Endothelial cell (in vitro differentiated cells): Measurements from ENCODE around the gene SLC6A4. TPM values are rescaled to one million over a fixed set of nuclear protein-coding genes. Genes with fewer than 3 reads are reported as not detected.

Experiments
- DNase-seq: peaks from one replicate; pipeline ENCODE4 v3.0.0; 2021; ENCODE audit warnings: low spot score
- H3K27ac Mint-ChIP-seq: one replicate; pipeline ENCODE4 v1.8.0; 2021; ENCODE audit warnings: mixed read lengths, inconsistent platforms; ENCODE audit not compliant: unreplicated experiment
- H3K27me3 Mint-ChIP-seq: one replicate; pipeline ENCODE4 v1.8.0; 2021; ENCODE audit warnings: mild to moderate bottlenecking, moderate library complexity, mixed read lengths, inconsistent platforms; ENCODE audit not compliant: unreplicated experiment
- H3K36me3 Mint-ChIP-seq: one replicate; pipeline ENCODE4 v1.8.0; 2021; ENCODE audit warnings: mild to moderate bottlenecking, low read depth, mixed read lengths, inconsistent platforms; ENCODE audit not compliant: unreplicated experiment
- H3K4me1 Mint-ChIP-seq: one replicate; pipeline ENCODE4 v1.8.0; 2021; ENCODE audit warnings: mild to moderate bottlenecking, mixed read lengths, inconsistent platforms; ENCODE audit not compliant: unreplicated experiment
- H3K4me3 Mint-ChIP-seq: one replicate; pipeline ENCODE4 v1.8.0; 2021; ENCODE audit warnings: mild to moderate bottlenecking, mixed read lengths, inconsistent platforms; ENCODE audit not compliant: unreplicated experiment
- H3K9me3 Mint-ChIP-seq: one replicate; pipeline ENCODE4 v1.8.0; 2021; ENCODE audit warnings: mixed read lengths, inconsistent platforms; ENCODE audit not compliant: unreplicated experiment
- total RNA-seq: library from RNA; stranded (reverse); fragmentation: NEBNext Ultra II Directional; extraction: Animal tissue kit (Norgen Biotek cat#: 25700); gene quantifications from one replicate; pipeline ENCODE4 v1.2.1, GENCODE V29; 2021; ENCODE audit not compliant: unreplicated experiment
- TF ChIP-seq, protein P1 (sequence below): fragments of 200-600 bp; sonication (generic); IDR thresholded peaks from one replicate; pipeline ENCODE4 v1.5.0; 2021; ENCODE audit warnings: antibody characterized with exemption; ENCODE audit not compliant: unreplicated experiment

SLC6A4 gene
- total RNA-seq, 1 donor from 2014 or later: 1.0 TPM

- peaks cover 12% of the 10 kb centered on the region for H3K36me3 Mint-ChIP-seq
- no peaks in the 10 kb centered on the region for H3K9me3 Mint-ChIP-seq
- no peak for DNase-seq
- peaks cover 19% of the 10 kb centered on the region for H3K27me3 Mint-ChIP-seq
- H3K27ac Mint-ChIP-seq: no peak overlapping the region
- H3K4me3 Mint-ChIP-seq: peak overlapping the region; percentile 66
- TF ChIP-seq, protein P1, sequence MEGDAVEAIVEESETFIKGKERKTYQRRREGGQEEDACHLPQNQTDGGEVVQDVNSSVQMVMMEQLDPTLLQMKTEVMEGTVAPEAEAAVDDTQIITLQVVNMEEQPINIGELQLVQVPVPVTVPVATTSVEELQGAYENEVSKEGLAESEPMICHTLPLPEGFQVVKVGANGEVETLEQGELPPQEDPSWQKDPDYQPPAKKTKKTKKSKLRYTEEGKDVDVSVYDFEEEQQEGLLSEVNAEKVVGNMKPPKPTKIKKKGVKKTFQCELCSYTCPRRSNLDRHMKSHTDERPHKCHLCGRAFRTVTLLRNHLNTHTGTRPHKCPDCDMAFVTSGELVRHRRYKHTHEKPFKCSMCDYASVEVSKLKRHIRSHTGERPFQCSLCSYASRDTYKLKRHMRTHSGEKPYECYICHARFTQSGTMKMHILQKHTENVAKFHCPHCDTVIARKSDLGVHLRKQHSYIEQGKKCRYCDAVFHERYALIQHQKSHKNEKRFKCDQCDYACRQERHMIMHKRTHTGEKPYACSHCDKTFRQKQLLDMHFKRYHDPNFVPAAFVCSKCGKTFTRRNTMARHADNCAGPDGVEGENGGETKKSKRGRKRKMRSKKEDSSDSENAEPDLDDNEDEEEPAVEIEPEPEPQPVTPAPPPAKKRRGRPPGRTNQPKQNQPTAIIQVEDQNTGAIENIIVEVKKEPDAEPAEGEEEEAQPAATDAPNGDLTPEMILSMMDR: no peak
- H3K4me1 Mint-ChIP-seq: peaks cover 16% of the 10 kb centered on the region
Measured at GRCh38 chr17:30240177-30240576, 4.7 kb upstream of the SLC6A4 start.

DNA sequence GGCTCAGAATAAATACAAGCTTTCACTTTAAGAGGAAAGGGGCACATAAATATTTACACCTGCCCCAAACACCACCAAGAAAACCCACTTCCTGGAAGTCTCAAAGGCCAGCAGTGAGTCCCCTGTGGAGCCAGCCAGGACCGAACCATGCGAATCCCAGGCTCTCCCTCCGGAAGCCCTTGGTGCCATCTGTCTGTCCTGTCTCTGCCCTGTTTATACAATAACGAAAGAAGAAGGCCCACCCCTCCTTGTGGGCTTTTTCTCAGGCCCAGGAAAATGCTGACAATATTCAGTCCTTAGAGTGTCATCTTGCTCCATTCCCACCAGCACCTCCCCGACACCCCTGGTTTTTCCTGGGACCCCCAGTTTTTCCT lies 3.6 kb upstream of the SLC6A4 start:
- Mint-ChIP-seq H3K9me3 (no peaks in the 10 kb centered on the region), H3K4me1 (peaks cover 16% of the 10 kb centered on the region), H3K4me3 (peak overlapping the region; percentile 34), H3K27me3 (peaks cover 20% of the 10 kb centered on the region), H3K36me3 (peaks cover 12% of the 10 kb centered on the region), H3K27ac (no peak overlapping the region)
- TF ChIP-seq, protein P1: no peak
- DNase-seq: no peak

DNA sequence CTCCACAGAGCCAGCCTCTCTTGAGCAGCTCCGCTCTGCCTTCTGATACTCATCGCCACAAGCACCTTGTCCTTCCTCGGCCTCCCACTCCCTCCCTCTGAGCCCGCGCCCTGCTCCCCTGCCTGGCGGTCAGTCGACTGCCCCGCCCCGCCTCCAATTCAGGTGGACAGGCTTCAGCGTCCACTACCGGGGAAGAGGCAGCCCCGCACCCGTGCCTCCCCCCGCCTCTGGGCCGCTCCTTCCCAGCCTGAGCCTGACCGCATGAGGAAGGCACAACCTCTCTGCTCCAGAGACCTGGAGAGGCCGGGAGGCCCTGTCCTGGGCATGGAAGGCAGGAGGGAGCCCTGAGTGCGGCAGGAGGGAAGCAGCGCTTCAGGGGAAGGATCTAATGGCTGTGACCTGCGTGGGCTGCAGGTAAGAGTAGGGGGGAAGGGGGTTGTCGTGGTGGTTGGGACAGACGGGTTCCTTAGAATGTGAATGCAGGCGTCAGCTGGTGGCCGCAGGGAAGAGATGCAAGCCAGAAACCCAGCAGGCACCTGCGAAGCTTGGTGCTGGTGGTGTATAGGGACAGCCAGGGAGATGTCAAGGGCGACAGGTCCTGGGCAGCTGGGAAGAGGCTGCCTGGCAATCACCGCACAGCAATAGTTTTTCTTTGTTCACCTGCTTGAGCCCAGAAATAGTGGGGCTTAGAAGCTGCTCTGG lies 3.0 kb upstream of the SLC6A4 start:
- no peak for DNase-seq
- no peak overlapping the region for H3K27ac Mint-ChIP-seq
- H3K27me3 Mint-ChIP-seq: peaks cover 24% of the 10 kb centered on the region
- peak overlapping the region; percentile 67 for H3K4me3 Mint-ChIP-seq
- H3K36me3 Mint-ChIP-seq: peaks cover 9% of the 10 kb centered on the region
- TF ChIP-seq, protein P1: no peak
- H3K4me1 Mint-ChIP-seq: peaks cover 15% of the 10 kb centered on the region
- no peaks in the 10 kb centered on the region for H3K9me3 Mint-ChIP-seq

DNA sequence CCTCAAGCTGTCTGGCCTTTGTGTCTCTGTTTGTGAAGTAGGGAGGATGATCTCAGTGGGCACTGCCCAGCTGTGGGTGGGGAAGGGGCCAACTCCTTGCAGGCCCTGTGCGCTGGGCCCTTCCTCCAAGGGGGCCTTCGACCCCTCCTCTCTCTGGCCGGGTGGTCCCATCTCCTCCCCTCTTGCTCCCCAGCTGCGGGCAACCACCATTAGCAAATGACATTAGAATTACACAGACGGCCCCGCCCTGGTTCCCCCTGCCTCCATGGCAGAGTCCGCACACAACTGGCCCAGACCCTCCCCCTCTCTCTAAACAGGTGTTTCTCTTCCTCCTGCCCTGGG lies 2.5 kb upstream of the SLC6A4 start:
- no peak for DNase-seq
- TF ChIP-seq, protein P1: no peak
- no peak overlapping the region for H3K27ac Mint-ChIP-seq
- peaks cover 14% of the 10 kb centered on the region for H3K4me1 Mint-ChIP-seq
- H3K36me3 Mint-ChIP-seq: peaks cover 8% of the 10 kb centered on the region
- no peaks in the 10 kb centered on the region for H3K9me3 Mint-ChIP-seq
- H3K4me3 Mint-ChIP-seq: no peak overlapping the region
- H3K27me3 Mint-ChIP-seq: peaks cover 24% of the 10 kb centered on the region

DNA sequence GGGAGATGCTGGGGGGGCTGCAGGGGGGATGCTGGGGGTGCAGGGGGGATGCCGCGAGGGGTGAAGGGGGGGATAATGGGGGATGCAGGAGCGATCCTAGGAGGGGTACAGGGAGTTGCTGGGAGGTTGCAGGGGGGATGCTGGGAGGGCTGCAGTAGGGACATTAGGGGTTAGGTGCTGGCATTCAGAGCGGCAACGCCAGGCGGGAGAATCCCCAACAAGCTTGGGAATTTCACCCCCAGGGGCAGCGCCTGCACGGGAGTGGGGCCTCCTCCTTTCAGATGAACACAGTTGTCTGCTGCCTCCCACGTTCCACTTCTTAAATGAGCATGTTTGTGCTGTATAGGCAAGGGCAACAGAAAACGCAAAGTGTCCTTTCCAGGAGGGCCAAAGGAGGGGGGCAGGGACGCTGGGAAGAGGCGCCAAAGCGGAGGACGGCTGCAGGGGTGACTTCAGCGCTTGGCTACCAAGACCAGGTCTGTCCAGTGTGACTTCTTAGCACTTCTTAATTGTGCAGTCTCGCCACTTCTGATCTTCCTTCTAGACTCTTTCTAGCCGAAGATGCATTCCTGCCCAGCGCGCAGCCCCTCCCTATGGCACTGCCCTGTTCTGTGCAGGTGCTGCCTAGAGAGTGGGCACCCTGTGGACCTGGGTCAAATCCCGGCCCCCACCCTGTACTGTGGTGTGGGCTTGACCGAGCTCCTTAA lies 2.0 kb upstream of the SLC6A4 start:
- peaks cover 14% of the 10 kb centered on the region for H3K4me1 Mint-ChIP-seq
- TF ChIP-seq, protein P1: no peak
- peaks cover 24% of the 10 kb centered on the region for H3K27me3 Mint-ChIP-seq
- DNase-seq: no peak
- H3K4me3 Mint-ChIP-seq: no peak overlapping the region
- H3K9me3 Mint-ChIP-seq: no peaks in the 10 kb centered on the region
- peaks cover 8% of the 10 kb centered on the region for H3K36me3 Mint-ChIP-seq
- H3K27ac Mint-ChIP-seq: no peak overlapping the region
